SK-N-SH (cell line): Measurements from ENCODE around the gene LRP1.

ENCODE experiments used
- EZH2phosphoT487 ChIP-seq: fragments of 200-600 bp; sonication (generic); IDR thresholded peaks from 2 replicates; pipeline ENCODE4 v1.6.1; 2017; ENCODE audit warnings: low read depth, mixed run types, mild to moderate bottlenecking, antibody characterized with exemption, moderate library complexity, borderline replicate concordance
- TF ChIP-seq, protein P1 (sequence below): fragments of 200-600 bp; sonication (generic); IDR thresholded peaks from 2 replicates; pipeline ENCODE4 v1.6.1; 2017; ENCODE audit warnings: antibody characterized with exemption, mild to moderate bottlenecking, moderate library complexity

DNA sequence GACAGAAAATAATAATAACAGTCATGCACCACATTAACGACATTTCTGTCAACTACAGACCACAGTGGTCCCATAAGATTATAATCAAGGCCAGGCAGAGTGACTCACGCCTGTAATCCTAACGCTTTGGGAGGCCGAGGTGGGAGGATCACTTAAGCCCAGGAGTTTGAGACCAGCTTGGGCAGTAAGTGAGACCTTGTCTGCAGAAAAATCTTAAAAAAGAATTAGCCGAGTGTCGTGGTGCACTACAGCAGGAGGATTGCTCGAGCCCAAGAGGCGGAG is 30.8 kb upstream of the LRP1 start:
- TF ChIP-seq, protein P1, sequence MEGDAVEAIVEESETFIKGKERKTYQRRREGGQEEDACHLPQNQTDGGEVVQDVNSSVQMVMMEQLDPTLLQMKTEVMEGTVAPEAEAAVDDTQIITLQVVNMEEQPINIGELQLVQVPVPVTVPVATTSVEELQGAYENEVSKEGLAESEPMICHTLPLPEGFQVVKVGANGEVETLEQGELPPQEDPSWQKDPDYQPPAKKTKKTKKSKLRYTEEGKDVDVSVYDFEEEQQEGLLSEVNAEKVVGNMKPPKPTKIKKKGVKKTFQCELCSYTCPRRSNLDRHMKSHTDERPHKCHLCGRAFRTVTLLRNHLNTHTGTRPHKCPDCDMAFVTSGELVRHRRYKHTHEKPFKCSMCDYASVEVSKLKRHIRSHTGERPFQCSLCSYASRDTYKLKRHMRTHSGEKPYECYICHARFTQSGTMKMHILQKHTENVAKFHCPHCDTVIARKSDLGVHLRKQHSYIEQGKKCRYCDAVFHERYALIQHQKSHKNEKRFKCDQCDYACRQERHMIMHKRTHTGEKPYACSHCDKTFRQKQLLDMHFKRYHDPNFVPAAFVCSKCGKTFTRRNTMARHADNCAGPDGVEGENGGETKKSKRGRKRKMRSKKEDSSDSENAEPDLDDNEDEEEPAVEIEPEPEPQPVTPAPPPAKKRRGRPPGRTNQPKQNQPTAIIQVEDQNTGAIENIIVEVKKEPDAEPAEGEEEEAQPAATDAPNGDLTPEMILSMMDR = no peak
- TF ChIP-seq EZH2phosphoT487 = no peak
